ENCODE results near the gene CERS3.

DNA sequence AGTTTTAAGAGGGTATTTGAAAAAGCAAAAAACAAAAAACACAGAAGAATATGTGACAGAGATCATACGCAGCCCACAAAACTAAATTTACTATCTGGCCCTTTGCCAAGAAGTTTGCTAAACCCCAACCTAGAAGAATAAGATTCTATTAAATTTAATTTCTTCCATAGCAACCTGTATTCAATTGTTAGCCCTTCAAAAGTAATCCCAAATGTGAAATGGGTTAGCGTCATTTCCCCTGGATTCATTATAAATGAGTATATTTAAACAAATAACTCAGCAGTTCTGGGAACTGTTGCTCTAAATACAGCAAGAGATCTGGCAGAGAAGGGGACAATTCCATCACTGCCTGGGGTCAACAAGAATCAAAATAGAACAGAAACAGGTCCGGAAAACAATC is 56.8 kb downstream of the CERS3 start:
- TF ChIP-seq, protein P1, sequence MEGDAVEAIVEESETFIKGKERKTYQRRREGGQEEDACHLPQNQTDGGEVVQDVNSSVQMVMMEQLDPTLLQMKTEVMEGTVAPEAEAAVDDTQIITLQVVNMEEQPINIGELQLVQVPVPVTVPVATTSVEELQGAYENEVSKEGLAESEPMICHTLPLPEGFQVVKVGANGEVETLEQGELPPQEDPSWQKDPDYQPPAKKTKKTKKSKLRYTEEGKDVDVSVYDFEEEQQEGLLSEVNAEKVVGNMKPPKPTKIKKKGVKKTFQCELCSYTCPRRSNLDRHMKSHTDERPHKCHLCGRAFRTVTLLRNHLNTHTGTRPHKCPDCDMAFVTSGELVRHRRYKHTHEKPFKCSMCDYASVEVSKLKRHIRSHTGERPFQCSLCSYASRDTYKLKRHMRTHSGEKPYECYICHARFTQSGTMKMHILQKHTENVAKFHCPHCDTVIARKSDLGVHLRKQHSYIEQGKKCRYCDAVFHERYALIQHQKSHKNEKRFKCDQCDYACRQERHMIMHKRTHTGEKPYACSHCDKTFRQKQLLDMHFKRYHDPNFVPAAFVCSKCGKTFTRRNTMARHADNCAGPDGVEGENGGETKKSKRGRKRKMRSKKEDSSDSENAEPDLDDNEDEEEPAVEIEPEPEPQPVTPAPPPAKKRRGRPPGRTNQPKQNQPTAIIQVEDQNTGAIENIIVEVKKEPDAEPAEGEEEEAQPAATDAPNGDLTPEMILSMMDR (conservative IDR thresholded peaks at IDR 0.05; ENCODE audit: low read depth, low read length): no peak
- TF ChIP-seq BHLHE40 (IDR thresholded peaks at IDR 0.05; ENCODE audit: low read depth, low read length) (no peak), RFX5 (IDR thresholded peaks at IDR 0.05; ENCODE audit: low read depth, low read length) (no peak), POLR2A (IDR thresholded peaks at IDR 0.05; ENCODE audit: low read depth, low read length) (no peak), MAZ (IDR thresholded peaks at IDR 0.05; ENCODE audit: borderline replicate concordance, low read depth, low read length) (no peak), SMC3 (IDR thresholded peaks at IDR 0.05; ENCODE audit: low read depth, low read length) (no peak), CEBPB (IDR thresholded peaks at IDR 0.05; ENCODE audit: low read depth, low read length) (no peak)
- TF ChIP-seq, protein P2, sequence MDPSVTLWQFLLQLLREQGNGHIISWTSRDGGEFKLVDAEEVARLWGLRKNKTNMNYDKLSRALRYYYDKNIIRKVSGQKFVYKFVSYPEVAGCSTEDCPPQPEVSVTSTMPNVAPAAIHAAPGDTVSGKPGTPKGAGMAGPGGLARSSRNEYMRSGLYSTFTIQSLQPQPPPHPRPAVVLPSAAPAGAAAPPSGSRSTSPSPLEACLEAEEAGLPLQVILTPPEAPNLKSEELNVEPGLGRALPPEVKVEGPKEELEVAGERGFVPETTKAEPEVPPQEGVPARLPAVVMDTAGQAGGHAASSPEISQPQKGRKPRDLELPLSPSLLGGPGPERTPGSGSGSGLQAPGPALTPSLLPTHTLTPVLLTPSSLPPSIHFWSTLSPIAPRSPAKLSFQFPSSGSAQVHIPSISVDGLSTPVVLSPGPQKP (IDR thresholded peaks at IDR 0.05; ENCODE audit: borderline replicate concordance, low read depth, low read length): no peak
- TF ChIP-seq, protein P3, sequence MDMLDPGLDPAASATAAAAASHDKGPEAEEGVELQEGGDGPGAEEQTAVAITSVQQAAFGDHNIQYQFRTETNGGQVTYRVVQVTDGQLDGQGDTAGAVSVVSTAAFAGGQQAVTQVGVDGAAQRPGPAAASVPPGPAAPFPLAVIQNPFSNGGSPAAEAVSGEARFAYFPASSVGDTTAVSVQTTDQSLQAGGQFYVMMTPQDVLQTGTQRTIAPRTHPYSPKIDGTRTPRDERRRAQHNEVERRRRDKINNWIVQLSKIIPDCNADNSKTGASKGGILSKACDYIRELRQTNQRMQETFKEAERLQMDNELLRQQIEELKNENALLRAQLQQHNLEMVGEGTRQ (IDR thresholded peaks at IDR 0.05; ENCODE audit: low read depth, low read length): no peak
